GM21526 (cell line): Measurements from ENCODE around the gene PAK1.

ENCODE experiments used
- ATAC-seq: cut with Tn5 transposase; IDR thresholded peaks from one replicate; pipeline ENCODE4 v1.9.1; 2021; ENCODE audit warnings: moderate library complexity; ENCODE audit not compliant: unreplicated experiment, low FRiP score

PAK1 gene

GRCh38 chr11:77379253-77379652, 94.6 kb downstream of the PAK1 start:
- no peak for ATAC-seq

- no peak for ATAC-seq
Observed at GRCh38 chr11:77377734-77378133, 96.2 kb downstream of the PAK1 start.

- ATAC-seq, result no peak
Observed at GRCh38 chr11:77375107-77375506, 98.8 kb downstream of the PAK1 start.

GRCh38 chr11:77374611-77375031, 99.3 kb downstream of the PAK1 start:
- ATAC-seq, result no peak

GRCh38 chr11:77374108-77374507, 99.8 kb downstream of the PAK1 start:
- no peak for ATAC-seq

GRCh38 chr11:77372726-77373125, 101.2 kb downstream of the PAK1 start:
- ATAC-seq, result no peak

- ATAC-seq, result no peak
Observed at GRCh38 chr11:77371646-77372045, 102.2 kb downstream of the PAK1 start.

- no peak for ATAC-seq
Observed at GRCh38 chr11:77370217-77370616, 103.7 kb downstream of the PAK1 start.

GRCh38 chr11:77361184-77361583, 112.7 kb downstream of the PAK1 start:
- no peak for ATAC-seq

GRCh38 chr11:77359481-77359880, 114.4 kb downstream of the PAK1 start:
- ATAC-seq, result no peak

- no peak for ATAC-seq
Observed at GRCh38 chr11:77353131-77353530, 120.8 kb downstream of the PAK1 start.

GRCh38 chr11:77351281-77351886, 122.5 kb downstream of the PAK1 start:
- no peak for ATAC-seq

GRCh38 chr11:77347948-77348347, 125.9 kb downstream of the PAK1 start:
- ATAC-seq, result no peak

GRCh38 chr11:77346906-77347603, 126.8 kb downstream of the PAK1 start:
- no peak for ATAC-seq

- ATAC-seq, result no peak
Observed at GRCh38 chr11:77345621-77346020, 128.3 kb downstream of the PAK1 start.

- ATAC-seq, result no peak
Observed at GRCh38 chr11:77340501-77340900, 133.4 kb downstream of the PAK1 start.

- ATAC-seq, result no peak
Observed at GRCh38 chr11:77332259-77332658, 141.6 kb downstream of the PAK1 start.

GRCh38 chr11:77325159-77325558, 148.7 kb downstream of the PAK1 start:
- ATAC-seq, result no peak

GRCh38 chr11:77324508-77324907, 149.4 kb downstream of the PAK1 start:
- no peak for ATAC-seq

GRCh38 chr11:77322926-77323590, 150.8 kb downstream of the PAK1 start:
- ATAC-seq, result no peak

GRCh38 chr11:77322506-77322905, 151.4 kb downstream of the PAK1 start:
- ATAC-seq, result no peak

GRCh38 chr11:77320351-77320750, 153.5 kb downstream of the PAK1 start:
- ATAC-seq, result no peak
